Suprapubic skin (tissue), 4 donors: ENCODE data around the gene WWC2. TPM values are rescaled to one million over a fixed set of nuclear protein-coding genes. Genes with fewer than 3 reads are reported as not detected.
"Not testable (repeated sequence)": the region's sequence is repeated elsewhere in the genome, so short reads cannot be mapped to it uniquely, and the experiment has no call there.

Experiments used
- DNase-seq, 2 donors: peaks; one replicate each; pipeline ENCODE4 v3.0.0-alpha.2; 2019; ENCODE audit warnings: low spot score in 2 of 2
- H3K27ac ChIP-seq: fragments of 200-600 bp; sonication (generic); one replicate; pipeline ENCODE4 v1.5.1; 2019
- H3K27me3 ChIP-seq: fragments of 200-600 bp; sonication (generic); one replicate; pipeline ENCODE4 v1.5.1; 2019
- H3K36me3 ChIP-seq: fragments of 200-600 bp; sonication (generic); one replicate; pipeline ENCODE4 v1.5.1; 2019
- H3K4me1 ChIP-seq: fragments of 200-600 bp; sonication (generic); one replicate; pipeline ENCODE4 v1.5.1; 2019
- H3K4me3 ChIP-seq: fragments of 200-600 bp; sonication (generic); one replicate; pipeline ENCODE4 v1.5.1; 2019; ENCODE audit warnings: mild to moderate bottlenecking
- H3K9me3 ChIP-seq: fragments of 200-600 bp; sonication (generic); one replicate; pipeline ENCODE4 v1.5.1; 2019
- CTCF ChIP-seq, 2 donors: fragments of 200-600 bp in 1 of 2; fragments of 450-650 bp in 1 of 2; sonication (generic) in 1 of 2; IDR thresholded peaks; one replicate each; pipeline ENCODE4 v1.5.1; 2016 to 2019; ENCODE audit warnings: antibody characterized with exemption in 2 of 2, mild to moderate bottlenecking in 1 of 2, moderate library complexity in 1 of 2
- EP300 ChIP-seq: sonication (generic); formaldehyde crosslinking; IDR thresholded peaks from one replicate; pipeline ENCODE4 v1.6.1; 2017; ENCODE audit warnings: antibody characterized with exemption
- POLR2A ChIP-seq, 2 donors: fragments of 450-650 bp; IDR thresholded peaks; one replicate each; pipeline ENCODE4 v1.6.1; 2017; ENCODE audit warnings: antibody characterized with exemption in 2 of 2, mild to moderate bottlenecking in 2 of 2, moderate library complexity in 2 of 2
- POLR2AphosphoS5 ChIP-seq, 3 donors: sonication (generic); formaldehyde crosslinking; IDR thresholded peaks; one replicate each; pipeline ENCODE4 v1.6.1; 2017; ENCODE audit warnings: antibody characterized with exemption in 3 of 3
- WGBS: methylation state at CpG from one replicate; pipeline ENCODE4 v1.1.5; 2018; 5-methylcytosine and 5-hydroxymethylcytosine counted together
- total RNA-seq, 4 donors: library from RNA; depleted of rRNA; stranded (reverse); fragments of >200 nt; gene quantifications; one replicate each; pipeline ENCODE4 v1.1.0, GENCODE V29; 2016

WWC2 gene
- total RNA-seq, 4 donors from 2014 or later: 9.2 to 30.4 (median 15.2) TPM

GRCh38 chr4:183321516-183321915 is 222.5 kb downstream of the WWC2 start:
- H3K27ac ChIP-seq: no peak overlapping the region
- 88% methylated on average over 5 of the region's 5 CpGs for WGBS

GRCh38 chr4:183322326-183322725 is 223.3 kb downstream of the WWC2 start, which contains the start of gene CLDN24:
Gene CLDN24, minus strand, starts transcription at chr4:183322426. Its CDS starts 0 bp downstream, at chr4:183322426.
- Histone ChIP-seq H3K4me1 (no peaks in the 10 kb centered on the region), H3K27me3 (no peaks in the 10 kb centered on the region), H3K9me3 (no peaks in the 10 kb centered on the region), H3K27ac (no peak within 1 kb of the TSS), H3K4me3 (no peak within 1 kb of the TSS), H3K36me3 (peaks cover 4% of the 10 kb centered on the region)
- no peak for DNase-seq
- 99% methylated on average over 5 of the region's 5 CpGs for WGBS
- no peak for TF ChIP-seq POLR2A (IDR thresholded peaks at IDR 0.05)
- TF ChIP-seq POLR2AphosphoS5 (IDR thresholded peaks at IDR 0.05): no peak
- no peak for TF ChIP-seq CTCF (IDR thresholded peaks at IDR 0.05)
- no peak for TF ChIP-seq EP300

More at GRCh38 chr4:183321516-183321915, 222.5 kb downstream of the WWC2 start:
- H3K4me1 ChIP-seq: no peaks in the 10 kb centered on the region
- TF ChIP-seq EP300 (no peak), POLR2AphosphoS5 (IDR thresholded peaks at IDR 0.05) (no peak), CTCF (IDR thresholded peaks at IDR 0.05) (no peak), POLR2A (IDR thresholded peaks at IDR 0.05) (no peak)
- H3K4me3 ChIP-seq: no peak overlapping the region
- no peaks in the 10 kb centered on the region for H3K27me3 ChIP-seq
- peaks cover 4% of the 10 kb centered on the region for H3K36me3 ChIP-seq
- H3K9me3 ChIP-seq: no peaks in the 10 kb centered on the region
- DNase-seq: no peak

- no peak overlapping the region for H3K4me3 ChIP-seq
- H3K27ac ChIP-seq: no peak overlapping the region
- TF ChIP-seq POLR2A (IDR thresholded peaks at IDR 0.05) (no peak), POLR2AphosphoS5 (IDR thresholded peaks at IDR 0.05) (no peak), EP300 (no peak), CTCF (IDR thresholded peaks at IDR 0.05) (no peak)
- no peaks in the 10 kb centered on the region for H3K9me3 ChIP-seq
- H3K27me3 ChIP-seq: no peaks in the 10 kb centered on the region
- 81% methylated on average over 6 of the region's 6 CpGs for WGBS
- DNase-seq: no peak
- H3K36me3 ChIP-seq: peaks cover 4% of the 10 kb centered on the region
- no peaks in the 10 kb centered on the region for H3K4me1 ChIP-seq
Measured at GRCh38 chr4:183323295-183323694, 224.2 kb downstream of the WWC2 start.

GRCh38 chr4:183324056-183324455 is 225.0 kb downstream of the WWC2 start:
- not testable (repeated sequence) for H3K27ac ChIP-seq, H3K9me3 ChIP-seq, H3K4me3 ChIP-seq, H3K36me3 ChIP-seq, DNase-seq, H3K4me1 ChIP-seq, H3K27me3 ChIP-seq
- WGBS: 97% methylated on average over 11 of the region's 11 CpGs

- H3K4me3 ChIP-seq: no peak overlapping the region
- H3K27me3 ChIP-seq: no peaks in the 10 kb centered on the region
- 87% methylated on average over 6 of the region's 7 CpGs for WGBS
- no peaks in the 10 kb centered on the region for H3K4me1 ChIP-seq
- no peak overlapping the region for H3K27ac ChIP-seq
- DNase-seq: no peak
- no peaks in the 10 kb centered on the region for H3K36me3 ChIP-seq
- TF ChIP-seq POLR2A (IDR thresholded peaks at IDR 0.05) (no peak), CTCF (IDR thresholded peaks at IDR 0.05) (no peak)
- no peaks in the 10 kb centered on the region for H3K9me3 ChIP-seq
Measured at GRCh38 chr4:183324619-183325018, 225.6 kb downstream of the WWC2 start.

GRCh38 chr4:183326387-183326786 is 227.3 kb downstream of the WWC2 start:
- WGBS: 88% methylated on average over 6 of the region's 6 CpGs
- not testable (repeated sequence) for H3K27ac ChIP-seq

More at GRCh38 chr4:183326387-183326786, 227.3 kb downstream of the WWC2 start:
- DNase-seq, H3K36me3 ChIP-seq, H3K4me1 ChIP-seq, H3K27me3 ChIP-seq, H3K4me3 ChIP-seq, H3K9me3 ChIP-seq: not testable (repeated sequence)
